Measurements from ENCODE around the gene ARHGAP10.

DNA sequence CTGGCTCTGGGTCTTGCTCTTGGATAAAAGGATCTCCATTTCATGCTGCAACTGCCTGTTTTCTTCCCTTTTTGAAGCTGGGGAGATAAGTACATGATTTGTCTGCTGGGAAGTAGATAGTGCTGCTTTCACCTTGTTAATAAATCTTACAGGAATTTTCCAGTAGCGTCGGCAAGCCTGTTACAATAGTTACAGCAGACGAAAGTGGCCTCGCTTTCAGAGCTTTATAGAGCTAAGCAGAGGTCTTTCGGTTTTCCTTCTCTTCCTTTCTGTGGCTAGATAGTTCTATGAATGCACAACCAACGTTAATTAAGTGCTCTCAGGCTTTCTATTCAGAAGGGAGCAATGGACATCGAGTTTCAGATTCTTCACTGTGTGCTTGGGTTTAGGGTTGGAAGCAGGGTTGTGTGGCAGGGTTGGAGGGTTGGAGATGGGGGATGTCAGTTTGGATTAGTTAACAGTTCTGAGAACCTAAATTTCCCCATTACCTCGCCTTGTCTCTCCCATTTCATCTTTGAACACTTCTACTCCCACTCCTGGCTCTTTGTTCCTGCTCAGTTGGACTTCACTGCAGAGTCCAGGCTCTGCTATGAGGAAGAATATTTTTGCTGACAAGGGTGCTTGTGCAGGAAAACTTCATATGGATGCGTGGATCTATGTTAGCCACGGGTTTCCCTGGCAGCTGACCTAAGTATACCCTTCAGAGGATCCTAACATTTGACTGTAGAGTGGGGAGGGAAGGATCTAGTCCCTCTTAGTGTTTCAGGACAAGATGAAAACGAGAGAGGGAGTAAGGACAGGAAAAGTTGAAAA lies 237.9 kb downstream of the ARHGAP10 start:
- TF ChIP-seq GATA2 (IDR thresholded peaks at IDR 0.05; ENCODE audit: low read depth, low read length) = no peak
- no peak for TF ChIP-seq GATA3 (IDR thresholded peaks at IDR 0.05; ENCODE audit: low read depth, low read length)

Measured in SH-SY5Y (cell line).